ENCODE data around the gene VIPR2.

Gene VIPR2

GRCh38 chr7:159063046-159063840, 81.4 kb downstream of the VIPR2 start:
- DNase-seq = no peak

- no peak for DNase-seq
Measured at GRCh38 chr7:159062569-159062968, 82.1 kb downstream of the VIPR2 start.

GRCh38 chr7:159061674-159062212, 82.9 kb downstream of the VIPR2 start:
- no peak for DNase-seq

DNA sequence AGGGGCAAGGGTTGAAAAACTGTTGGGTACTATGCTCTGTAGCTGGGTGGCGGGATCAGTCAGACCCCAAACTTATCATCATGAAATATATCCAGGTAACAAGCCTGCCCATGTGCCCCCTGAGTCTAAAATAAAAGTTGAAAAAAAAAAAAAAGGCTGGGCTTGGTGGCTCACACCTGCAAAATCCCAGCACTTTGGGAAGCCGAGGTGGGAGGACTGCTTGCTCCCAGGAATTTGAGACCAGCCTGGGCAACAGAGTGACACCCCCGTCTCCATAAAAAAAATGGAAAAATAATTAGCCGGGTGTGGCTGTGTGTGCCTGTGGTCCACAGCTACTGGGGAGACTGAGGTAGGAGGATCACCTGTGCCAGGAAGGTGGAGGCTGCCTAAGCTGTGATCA, 83.5 kb downstream of the VIPR2 start:
- no peak for DNase-seq

GRCh38 chr7:159060440-159060839, 84.2 kb downstream of the VIPR2 start:
- DNase-seq = no peak

DNA sequence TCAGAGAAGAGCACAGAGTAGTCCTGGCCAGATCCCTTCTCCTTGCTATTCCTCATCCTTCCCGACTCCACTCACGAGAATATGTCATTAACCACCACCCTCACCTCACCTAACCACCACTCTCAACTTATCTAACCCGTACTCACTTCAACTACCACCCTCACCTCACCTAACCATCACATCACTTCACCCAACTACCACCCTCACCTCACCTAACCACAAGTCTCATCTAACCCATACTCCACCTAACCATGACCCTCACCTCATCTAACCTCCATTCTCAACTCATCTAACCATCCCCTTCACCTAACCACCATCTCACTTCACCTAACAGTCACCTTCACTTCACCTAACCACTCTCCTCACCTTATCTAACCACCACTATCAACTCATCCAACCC, 85.0 kb downstream of the VIPR2 start:
- DNase-seq = no peak

GRCh38 chr7:159057647-159058046, 87.0 kb downstream of the VIPR2 start:
- DNase-seq = no peak

GRCh38 chr7:159056737-159057136, 87.9 kb downstream of the VIPR2 start:
- no peak for DNase-seq

GRCh38 chr7:159051916-159052315, 92.8 kb downstream of the VIPR2 start:
- DNase-seq = no peak

DNA sequence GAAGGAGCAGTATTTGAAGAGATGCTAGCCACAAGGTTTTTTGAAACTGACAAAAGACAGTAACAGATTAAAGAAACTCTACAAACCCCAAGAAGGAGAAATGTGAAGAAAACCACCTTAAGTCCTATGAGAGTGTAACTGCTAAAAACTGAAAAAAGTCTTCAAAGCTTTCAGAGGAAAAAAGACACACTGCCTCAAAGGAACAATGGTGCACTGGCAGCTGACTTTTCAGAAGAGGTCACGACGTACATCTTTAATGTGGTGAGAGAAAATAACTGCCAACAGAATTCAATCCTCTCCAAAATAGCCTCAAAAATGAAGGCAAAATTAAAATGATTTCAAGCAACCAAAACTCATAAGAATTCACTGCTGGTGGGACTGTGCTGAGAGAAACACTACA, 94.0 kb downstream of the VIPR2 start:
- DNase-seq = no peak

- no peak for DNase-seq
Measured at GRCh38 chr7:159049266-159050025, 95.2 kb downstream of the VIPR2 start.

- no peak for DNase-seq
Measured at GRCh38 chr7:159048656-159049055, 96.0 kb downstream of the VIPR2 start.

GRCh38 chr7:159047536-159047935, 97.1 kb downstream of the VIPR2 start:
- no peak for DNase-seq

DNA sequence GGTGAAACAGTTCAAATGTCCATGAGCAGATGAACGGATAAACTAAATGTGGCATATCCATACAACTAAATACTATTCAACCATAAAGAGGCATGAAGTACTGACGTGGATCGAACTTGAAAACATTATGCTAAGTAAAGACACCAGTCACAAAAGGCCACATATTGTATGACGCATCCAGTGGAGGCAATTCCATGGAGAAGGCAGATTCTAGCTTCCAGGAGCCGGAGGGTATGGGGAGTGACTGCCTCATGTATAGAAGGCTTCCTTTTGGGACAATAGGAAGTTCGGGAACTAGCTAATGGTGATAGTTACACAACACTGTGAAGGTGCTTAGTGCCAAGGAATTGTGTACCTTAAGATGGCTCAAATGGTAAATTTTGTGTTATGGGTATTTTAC, 98.4 kb downstream of the VIPR2 start:
- DNase-seq = no peak

DNA sequence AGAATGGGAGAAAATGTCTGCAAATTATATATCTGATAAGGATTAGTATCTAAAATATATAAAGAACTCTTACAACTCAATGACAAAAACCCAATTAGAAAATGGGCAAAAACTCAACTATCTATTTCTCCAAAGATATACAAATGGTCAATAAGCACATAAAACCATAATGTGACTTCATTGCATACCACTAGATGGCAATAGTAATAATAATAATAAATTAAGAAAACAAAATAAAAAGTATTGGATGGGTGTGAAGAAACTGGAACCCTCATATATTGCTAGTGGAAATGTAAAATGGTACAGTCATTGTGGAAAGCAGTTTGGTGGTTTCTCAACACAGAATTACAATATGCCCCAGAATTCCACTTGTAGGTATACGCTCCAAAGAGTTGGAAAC, 98.8 kb downstream of the VIPR2 start:
- no peak for DNase-seq

DNA sequence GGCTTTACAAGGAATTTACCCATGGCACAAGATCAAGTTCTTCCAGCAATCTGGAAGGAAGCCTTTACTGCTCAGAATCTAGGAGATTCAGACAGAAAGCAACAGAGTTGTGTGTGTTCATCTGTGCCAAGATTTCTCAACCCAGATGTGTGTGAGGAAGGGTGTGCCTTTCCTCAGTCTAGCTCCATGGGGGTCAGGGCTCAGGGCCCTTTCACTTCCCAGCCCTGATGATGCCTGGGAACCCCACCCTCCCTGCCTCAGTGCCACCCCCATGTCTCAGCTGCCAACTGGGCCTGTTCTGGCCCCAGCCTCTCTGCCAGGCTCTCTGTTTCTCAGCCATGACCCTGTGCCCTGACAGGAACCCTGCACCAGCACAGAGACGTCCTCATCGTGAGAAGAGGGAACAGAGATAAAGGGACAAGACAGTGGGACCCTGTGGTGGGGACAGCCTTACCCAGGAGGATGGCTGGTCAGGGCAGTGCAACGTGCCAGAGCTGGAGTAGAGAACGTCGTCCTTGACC, 102.0 kb downstream of the VIPR2 start:
- no peak for DNase-seq

GRCh38 chr7:159042103-159042502, 102.6 kb downstream of the VIPR2 start:
- no peak for DNase-seq

DNA sequence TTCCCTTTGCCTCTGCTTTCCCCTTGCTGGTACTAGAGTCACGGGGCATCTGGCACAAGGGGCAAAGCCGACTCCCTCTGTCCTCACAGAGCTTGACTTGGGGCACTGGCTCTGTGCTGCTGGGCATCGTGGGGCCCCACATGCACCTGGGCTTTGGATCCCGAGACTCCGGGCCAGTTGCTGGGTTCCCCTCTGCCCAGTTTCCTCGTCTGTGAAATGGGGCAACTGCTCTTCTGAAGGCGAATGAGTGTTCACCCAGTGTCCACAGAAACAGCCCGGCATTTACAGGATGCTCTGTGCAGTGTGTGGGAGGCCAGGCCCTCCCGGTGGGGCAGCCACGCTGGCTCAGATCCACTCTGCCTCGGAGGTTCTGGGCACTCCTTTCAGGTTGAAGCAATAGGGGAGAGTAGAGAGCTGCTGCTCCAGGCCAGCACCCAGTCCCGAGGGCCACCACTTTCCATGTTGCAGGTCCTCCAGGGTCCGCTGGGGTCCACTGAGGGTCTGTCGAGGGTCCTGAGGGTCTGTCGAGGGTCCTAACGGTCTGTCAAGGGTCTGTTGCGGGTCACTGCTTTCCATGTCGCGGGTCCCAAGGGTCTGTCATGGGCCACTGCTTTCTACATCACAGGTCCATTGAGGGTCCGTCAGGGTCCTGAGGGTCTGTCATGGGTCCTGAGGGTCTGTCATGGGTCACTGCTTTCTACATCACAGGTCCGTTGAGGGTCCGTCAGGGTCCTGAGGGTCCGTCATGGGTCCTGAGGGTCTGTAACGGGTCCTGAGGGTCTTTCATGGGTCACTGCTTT, 103.6 kb downstream of the VIPR2 start:
- DNase-seq = no peak

DNA sequence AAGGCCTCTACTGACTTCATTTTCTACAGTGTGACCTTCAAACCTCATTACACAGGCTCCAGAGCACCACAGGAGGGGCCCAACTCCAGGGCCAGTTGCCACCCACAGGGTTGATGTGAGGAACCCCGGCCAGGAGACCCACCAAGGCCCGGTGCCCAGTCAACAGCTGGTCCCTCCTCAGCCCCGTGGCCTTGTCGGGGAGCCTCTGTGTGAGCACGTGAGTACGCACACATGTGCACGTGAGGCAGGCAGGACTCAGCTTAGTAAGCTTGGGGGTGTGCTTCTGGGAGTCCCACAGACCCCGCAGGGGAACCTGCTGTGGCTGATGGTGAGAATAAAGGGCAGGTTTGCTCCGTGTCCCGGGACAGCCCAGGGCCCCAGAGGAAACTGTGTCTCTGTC, 104.5 kb downstream of the VIPR2 start:
- no peak for DNase-seq

DNA sequence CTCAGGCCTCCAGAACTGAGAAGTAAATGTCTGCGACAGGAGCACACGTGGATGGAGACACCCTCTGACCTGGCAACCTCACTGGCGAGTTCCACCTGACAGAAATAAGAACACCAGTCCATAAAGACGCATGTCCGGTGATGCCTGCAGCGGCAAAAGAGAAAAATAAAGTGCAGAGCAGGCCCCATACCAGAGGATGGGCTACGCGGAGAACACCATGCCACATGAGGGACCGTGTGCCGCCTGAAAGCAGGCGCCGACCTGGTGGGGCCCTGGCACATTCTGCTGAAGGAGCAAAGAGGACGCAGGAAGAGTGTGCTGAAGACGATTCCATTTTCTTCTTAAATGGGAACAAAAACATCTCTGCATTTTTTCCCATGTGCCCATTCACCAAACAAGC, 105.0 kb downstream of the VIPR2 start:
- DNase-seq = no peak

GRCh38 chr7:159038066-159038465, 106.6 kb downstream of the VIPR2 start:
- no peak for DNase-seq

- DNase-seq = no peak
Measured at GRCh38 chr7:159036916-159037605, 107.6 kb downstream of the VIPR2 start.

Measured in T1000 (cell line).